Activated CD4-positive, alpha-beta T cell treated with anti-CD3 and anti-CD28 coated beads for 1 hour (primary cell): ENCODE data around the gene TLE2.

Experiments used
- DNase-seq: peaks from one replicate; pipeline ENCODE4 v3.0.0-alpha.2; 2020

The TLE2 gene

GRCh38 chr19:3029065-3029923, at the start of gene TLE2:
Gene TLE2 (minus strand): TSS chr19:3029280. CDS start chr19:3028904, 376 bp downstream.
- DNase-seq = no peak

DNA sequence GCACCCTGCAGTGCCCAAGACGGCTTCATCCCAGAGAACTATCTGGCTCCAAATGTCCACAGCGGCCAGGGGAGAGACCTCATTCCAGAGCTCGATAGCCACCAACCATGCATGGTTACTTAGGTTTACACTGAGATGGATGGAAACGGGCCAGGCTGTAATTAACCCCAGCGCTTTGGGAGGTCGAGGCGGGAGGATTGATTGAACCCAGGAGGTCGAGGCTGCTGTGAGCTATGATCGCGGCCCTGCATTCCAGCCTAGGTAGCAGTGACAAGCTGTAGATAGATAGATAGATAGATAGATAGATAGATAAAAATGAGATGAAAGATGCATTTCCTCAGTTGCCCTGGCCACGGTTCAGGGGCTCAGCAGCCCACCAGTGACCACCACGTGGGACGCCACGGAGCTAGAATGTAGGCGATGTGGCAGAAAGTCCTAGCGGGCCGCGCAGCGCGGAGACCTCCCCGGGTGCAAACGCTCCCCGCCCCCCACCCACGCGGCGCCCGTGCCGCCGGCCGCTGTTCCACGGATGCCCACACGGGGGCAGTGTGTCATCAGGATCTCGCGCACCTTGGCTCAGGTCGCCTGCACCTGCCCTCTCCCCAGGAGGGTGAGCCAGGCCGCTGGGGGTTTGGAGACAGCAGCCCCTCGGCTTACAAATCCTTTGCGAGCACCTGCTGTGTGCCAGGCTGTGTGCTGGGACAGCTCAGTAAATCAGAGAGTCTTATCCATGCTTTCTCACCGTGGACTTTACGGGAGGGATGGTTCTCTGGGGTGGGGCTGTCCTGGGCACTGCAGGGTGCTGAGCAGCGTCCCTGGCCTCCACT, 46.7 kb upstream of the TLE2 start:
- DNase-seq = peak; percentile 69

- no peak for DNase-seq
Observed at GRCh38 chr19:3073931-3074595, 45.0 kb upstream of the TLE2 start.

DNA sequence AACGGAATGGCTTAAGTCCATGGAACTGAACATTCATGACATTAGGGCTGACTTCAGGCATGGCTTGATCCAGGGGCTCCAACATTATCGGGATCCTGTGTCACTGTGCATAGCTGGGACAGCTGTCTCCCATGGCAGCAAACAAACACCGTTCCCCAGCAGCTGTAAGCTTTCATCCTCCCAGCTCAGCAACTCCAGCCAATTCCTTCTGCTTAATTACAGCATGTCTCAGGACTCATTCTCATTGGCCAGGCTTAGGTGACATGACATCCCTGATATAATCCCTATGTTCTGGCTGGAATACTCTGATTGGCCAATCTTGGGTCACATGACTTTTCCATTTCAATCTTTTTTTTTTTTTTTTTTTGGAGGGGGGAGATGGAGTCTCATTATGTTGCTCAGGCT, 44.1 kb upstream of the TLE2 start:
- no peak for DNase-seq

- DNase-seq = no peak
Observed at GRCh38 chr19:3071768-3072167, 42.7 kb upstream of the TLE2 start.

- DNase-seq = no peak
Observed at GRCh38 chr19:3068071-3068470, 39.0 kb upstream of the TLE2 start.

- DNase-seq = no peak
Observed at GRCh38 chr19:3067563-3067962, 38.5 kb upstream of the TLE2 start.

- no peak for DNase-seq
Observed at GRCh38 chr19:3066482-3067049, 37.5 kb upstream of the TLE2 start.

- no peak for DNase-seq
Observed at GRCh38 chr19:3065675-3066357, 36.7 kb upstream of the TLE2 start.

DNA sequence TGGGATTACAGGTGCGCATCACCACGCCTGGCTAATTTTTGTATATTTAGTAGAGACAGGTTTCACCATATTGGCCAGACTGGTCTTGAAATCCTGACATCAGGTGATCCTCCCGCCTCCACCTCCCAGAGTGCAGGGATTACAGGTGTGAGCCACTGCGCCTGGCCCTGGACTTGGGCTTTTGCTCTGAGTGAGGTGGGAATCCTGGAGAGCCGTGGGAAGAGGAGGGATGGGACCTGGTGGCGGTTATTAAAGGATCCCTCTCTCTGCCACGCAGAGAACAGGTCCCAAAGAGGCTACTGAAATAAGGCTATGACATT, 34.9 kb upstream of the TLE2 start:
- DNase-seq = no peak

DNA sequence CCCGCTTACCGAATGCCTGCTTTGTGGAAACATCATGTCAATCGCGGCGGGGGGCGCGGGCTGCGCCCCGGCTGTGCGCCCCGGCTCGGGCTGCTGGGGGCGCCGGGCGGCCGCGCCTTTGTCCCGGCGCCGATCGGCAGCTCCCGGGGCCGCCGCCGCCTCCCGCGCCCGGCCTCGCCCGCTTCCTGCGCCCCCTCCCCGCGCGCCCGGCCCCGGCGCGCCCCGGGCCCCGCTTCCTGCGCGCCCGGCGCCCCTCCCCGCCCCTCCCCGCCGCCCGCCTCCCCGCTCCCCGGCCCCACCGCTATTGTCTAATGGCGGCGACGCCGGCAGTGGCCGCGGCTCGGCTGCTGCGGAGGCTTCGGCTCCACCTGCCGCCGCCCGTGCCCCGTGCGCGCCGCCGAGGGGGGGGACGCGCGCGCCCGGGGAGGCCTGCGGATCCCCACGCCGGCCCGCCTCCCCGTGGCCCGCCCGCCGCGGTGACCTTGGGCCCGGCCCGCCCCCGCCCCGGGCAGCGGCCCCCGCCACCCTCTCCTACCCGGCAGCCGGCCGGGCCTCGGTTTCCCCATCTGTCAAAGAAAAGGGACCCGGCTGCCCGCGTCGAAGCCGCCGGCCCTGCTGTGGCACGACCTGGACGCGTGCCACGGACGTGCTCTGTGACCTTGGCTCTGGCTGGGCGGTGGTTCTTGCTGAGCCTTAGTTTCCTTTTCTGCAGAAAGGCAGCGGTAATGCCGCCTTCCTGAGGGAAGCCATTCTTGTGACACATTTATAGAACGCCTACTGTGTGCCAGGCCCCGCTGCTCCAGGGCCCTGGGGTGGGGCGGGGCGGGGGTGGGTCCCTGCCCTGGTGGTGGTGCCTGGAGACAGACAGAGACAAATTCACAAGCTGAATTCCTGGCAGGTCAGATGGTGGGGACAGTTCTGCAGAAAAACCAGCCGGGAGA, 33.4 kb upstream of the TLE2 start, which contains the start of gene TLE5:
TLE5 (minus strand) TSS at position 331 of the 941 bp plus-strand sequence; CDS start at position 36, 295 bp downstream.
- peak; percentile 66 for DNase-seq

GRCh38 chr19:3061182-3062161, 32.4 kb upstream of the TLE2 start:
- DNase-seq = peak; percentile 65

DNA sequence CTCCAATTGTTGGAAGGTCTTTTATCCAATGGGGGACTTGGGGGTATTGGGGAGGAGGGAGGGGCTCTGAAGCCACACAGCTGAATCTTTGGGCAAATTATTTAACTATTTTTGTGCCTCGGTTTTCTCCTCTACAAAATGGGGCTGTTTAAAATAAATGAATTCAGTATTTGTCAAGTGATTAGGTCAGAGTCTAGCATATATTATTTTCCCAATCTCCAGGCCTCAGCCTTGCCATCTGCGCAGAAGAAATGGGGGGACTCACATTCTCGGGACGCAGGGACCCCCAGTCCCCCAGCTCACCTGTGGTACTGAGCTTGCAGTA, 31.7 kb upstream of the TLE2 start:
- DNase-seq = no peak

DNA sequence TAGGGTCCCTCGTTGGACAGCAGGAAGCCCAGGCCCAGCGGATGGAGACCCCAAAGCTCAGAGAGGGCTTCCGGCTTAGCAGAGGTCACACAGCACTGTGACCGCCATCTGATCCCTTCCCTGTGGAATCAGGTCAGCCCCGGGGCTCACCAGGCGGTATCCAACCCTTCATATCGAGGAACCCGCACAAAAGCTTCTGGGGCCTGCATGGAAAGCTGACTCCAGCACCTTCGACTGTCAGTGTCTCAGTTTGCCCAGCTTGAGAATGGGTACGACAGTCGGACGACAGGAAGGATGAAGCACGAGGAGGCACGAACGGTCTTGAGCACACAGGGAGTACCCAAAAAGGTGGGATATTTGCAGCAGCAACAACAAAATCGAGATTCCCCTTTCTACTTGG, 30.6 kb upstream of the TLE2 start:
- DNase-seq = no peak

GRCh38 chr19:3058821-3059314, 29.8 kb upstream of the TLE2 start:
- DNase-seq = no peak

DNA sequence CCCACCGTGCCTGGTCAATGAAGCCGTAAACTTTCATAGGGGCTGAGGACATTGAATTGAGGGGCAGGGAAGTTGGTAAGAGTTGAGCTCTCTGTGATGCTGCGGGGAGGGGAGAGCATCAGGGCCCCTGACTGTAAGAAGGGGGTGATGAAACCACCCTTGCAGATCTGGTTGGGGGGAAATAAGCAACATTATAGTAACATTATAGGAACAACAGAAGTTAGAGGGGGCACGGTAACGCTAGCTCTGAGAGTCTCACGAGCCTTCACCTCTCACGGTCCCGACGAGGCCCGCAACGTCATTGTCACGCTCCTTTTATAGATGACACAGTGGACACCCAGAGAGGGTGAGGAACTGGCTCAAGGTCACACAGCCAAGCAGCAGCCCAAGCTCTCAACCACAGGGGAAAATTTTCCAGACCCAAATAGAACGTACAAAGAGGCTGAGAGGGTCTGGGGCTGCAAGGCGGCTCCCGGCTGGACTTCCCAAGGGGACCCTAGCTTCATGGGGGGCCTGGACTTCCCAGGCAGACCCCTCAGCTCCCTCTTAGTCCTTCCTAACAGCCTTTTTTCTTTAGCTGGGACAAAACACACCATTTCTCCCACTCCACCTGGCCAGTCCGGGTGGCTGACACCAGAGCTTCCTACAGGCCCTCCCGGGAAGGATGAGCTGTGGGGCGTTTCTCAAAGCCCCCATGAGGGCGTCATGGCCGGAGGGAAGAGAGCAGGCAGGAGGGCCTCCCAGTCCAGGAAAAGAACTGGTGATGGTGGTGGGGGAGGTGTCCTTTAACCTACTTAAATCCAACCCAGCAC, 29.1 kb upstream of the TLE2 start:
- no peak for DNase-seq

DNA sequence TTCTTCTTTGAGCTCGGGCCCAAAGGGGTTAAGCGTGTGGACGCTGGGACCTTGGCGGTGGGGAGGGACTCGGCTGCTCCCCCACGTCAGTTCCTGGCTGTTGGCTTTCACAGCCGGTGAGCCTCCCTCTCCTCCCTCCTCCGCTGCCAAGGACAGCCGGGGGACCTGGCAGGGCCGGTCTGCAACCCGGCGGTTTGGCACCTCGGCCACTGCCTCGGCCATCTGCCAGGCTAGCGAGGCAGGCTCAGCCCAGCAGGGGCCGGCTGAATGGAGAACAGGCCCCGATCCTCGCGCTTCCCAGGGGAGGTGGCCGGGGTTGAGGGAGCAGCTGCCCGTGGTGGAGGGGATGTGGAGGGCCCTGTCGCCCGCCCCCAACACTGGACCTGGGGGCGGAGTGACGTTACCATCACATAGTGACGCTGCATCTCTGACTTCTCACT, 28.2 kb upstream of the TLE2 start:
- no peak for DNase-seq

DNA sequence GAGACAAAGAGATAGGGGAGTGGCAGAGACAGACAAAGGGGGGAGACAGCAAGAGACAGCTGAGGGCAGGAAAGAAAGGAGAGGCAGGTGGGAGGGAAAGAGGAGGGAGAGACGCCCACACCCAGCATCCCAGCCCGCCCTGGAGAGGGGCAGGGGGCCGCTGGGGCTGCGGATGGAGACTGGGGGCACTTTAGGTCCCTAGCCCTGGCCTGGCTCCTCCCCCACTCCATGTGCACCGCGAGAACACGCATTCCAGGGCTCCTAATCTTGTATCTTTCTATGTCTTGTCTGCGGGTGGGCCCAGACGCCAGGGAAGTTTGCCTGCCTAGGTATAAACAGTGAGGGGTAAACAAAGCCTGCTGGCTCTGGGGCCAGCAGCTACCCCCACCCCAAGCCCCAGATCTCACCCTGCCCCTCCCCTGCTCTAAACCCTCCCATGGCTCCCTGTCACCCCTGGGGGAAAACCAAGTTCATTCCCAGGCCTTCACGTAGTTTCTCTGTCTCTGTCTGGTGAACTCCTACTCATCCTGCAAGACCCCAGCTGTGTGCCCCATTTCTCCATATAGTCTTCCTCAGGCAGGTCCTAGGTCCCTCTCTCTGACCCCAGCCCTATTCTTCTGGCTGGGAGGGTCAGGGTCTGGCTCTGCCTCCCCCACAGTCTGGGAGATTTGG, 27.5 kb upstream of the TLE2 start:
- DNase-seq = no peak
